ENCODE measurements around the gene GPR150.

The GPR150 gene

GRCh38 chr5:95620030-95620869 lies at the start of gene GPR150:
TSS of gene GPR150 (plus strand) at chr5:95620087. CDS start at chr5:95620276, 189 bp downstream.
- H3K4me3 ChIP-seq (ENCODE audit: low read length): peak within 1 kb of the TSS; percentile 44
- no peak for TF ChIP-seq CTCF (IDR thresholded peaks at IDR 0.05; ENCODE audit: insufficient read depth, low read depth, low read length, missing control alignments)
- peak; percentile 51 for DNase-seq (ENCODE audit: low read depth)

GRCh38 chr5:95572016-95572415 lies 47.9 kb upstream of the GPR150 start:
- no peak for DNase-seq (ENCODE audit: low read depth)
- TF ChIP-seq CTCF (IDR thresholded peaks at IDR 0.05; ENCODE audit: insufficient read depth, low read depth, low read length, missing control alignments): no peak

DNA sequence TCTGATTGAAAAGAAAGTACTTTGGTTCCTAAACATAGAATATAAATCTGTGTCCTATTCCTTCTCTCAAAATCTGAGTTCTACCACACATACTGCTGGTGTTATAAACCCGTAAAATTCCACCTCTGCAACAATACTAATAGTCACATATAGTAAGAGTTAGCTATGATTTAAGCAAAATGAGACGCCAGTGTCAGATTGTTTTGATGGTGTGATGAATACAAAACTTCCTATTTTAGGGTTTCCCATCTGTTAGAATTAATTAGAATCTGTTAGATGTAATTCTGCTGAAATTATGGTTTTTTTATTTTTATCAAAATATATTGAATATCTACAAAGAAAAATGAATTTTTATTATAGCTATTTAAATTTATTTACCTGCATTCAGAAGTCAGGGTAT lies 38.3 kb upstream of the GPR150 start:
- H3K4me3 ChIP-seq (ENCODE audit: low read length): no peak overlapping the region
- no peak for DNase-seq (ENCODE audit: low read depth)
- no peak for TF ChIP-seq CTCF (IDR thresholded peaks at IDR 0.05; ENCODE audit: insufficient read depth, low read depth, low read length, missing control alignments)

More at GRCh38 chr5:95572016-95572415, 47.9 kb upstream of the GPR150 start:
- no peak overlapping the region for H3K4me3 ChIP-seq (ENCODE audit: low read length)

DNA sequence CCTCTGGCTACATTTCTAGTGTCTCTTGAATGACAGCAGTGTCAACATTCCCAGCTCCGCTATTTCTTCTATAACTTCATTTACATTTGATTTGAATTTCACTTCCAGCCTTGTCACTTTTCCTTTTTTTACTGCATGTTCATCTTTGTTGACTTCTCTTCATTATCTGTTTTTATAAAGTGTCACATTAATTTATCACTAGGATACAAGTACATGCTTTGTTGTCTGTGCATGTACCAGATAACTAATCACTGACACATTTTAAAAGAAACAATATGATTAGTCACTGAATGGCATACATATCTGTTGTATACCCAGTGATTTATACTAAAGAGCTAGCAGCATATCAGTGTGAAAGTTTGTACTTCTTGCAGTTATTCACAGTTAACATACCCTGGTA lies 35.9 kb upstream of the GPR150 start:
- H3K4me3 ChIP-seq (ENCODE audit: low read length): no peak overlapping the region
- peak; percentile 18 for DNase-seq (ENCODE audit: low read depth)
- TF ChIP-seq CTCF (IDR thresholded peaks at IDR 0.05; ENCODE audit: insufficient read depth, low read depth, low read length, missing control alignments): no peak

- H3K4me3 ChIP-seq (ENCODE audit: low read length): no peak overlapping the region
- DNase-seq (ENCODE audit: low read depth): no peak
- no peak for TF ChIP-seq CTCF (IDR thresholded peaks at IDR 0.05; ENCODE audit: insufficient read depth, low read depth, low read length, missing control alignments)
Measured at GRCh38 chr5:95590880-95591279, 29.0 kb upstream of the GPR150 start.

DNA sequence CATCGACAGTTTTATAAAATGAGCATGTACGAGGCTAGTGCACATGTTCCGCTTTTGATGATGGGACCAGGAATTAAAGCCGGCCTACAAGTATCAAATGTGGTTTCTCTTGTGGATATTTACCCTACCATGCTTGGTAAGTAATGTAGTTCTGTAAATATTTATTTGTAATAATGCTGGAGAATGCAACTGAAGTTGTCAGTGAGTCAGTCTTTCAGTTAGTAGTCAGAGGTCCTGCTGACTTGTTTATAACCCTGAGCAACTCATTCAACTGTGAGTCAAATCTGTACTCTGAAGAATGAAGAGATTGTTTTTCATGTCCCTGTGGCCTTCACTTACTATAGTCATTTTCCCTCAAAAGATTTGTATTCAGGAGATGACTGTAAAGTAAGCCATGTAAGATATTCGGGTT lies 28.4 kb upstream of the GPR150 start:
- no peak overlapping the region for H3K4me3 ChIP-seq (ENCODE audit: low read length)
- peak; percentile 79 for DNase-seq (ENCODE audit: low read depth)
- no peak for TF ChIP-seq CTCF (IDR thresholded peaks at IDR 0.05; ENCODE audit: insufficient read depth, low read depth, low read length, missing control alignments)

All from epithelial cell of esophagus (primary cell).